ENCODE results near the gene AIRE. TPM values are rescaled to one million over a fixed set of nuclear protein-coding genes. Genes with fewer than 3 reads are reported as not detected.
A peak's percentile ranks its signal among the peaks of the same experiment; 100 is the strongest.

AIRE gene
- total and polyA plus RNA-seq, 12 donors, result 0.06 to 1.1 (median 0.09) TPM; not detected in 8

DNA sequence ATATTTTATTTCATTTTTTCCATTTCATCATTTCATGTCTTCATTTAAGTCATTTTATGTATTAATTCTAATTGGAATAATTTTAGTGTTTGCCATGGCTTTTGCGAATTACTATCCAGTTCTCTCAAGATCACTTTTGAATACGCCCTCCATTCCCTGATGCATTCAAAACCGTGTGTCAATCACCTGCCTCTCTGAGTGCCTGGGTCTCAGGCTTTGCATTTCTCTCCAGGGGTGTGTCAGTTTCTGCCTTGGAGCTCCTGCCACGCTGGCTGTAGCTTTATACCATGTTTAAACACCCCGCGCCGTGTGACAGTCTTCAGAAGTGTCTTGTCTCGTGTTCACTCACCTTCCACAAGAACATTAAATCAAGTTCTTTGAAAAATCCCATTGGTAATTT is 16.6 kb upstream of the AIRE start:
- Histone ChIP-seq H3K27ac (no peak overlapping the region), H3K4me3 (no peak overlapping the region), H3K36me3 (replicated peaks in 1 of 2) (no peaks in the 10 kb centered on the region), H3K4me1 (replicated peaks in 1 of 2) (no peaks in the 10 kb centered on the region), H3K9me3 (replicated peaks in 1 of 3) (no peaks in the 10 kb centered on the region), H3K27me3 (no peaks in the 10 kb centered on the region)
- DNase-seq, result no peak
- intact Hi-C loops (cut with DNase I), result no loop called here
- TF ChIP-seq, protein P1, sequence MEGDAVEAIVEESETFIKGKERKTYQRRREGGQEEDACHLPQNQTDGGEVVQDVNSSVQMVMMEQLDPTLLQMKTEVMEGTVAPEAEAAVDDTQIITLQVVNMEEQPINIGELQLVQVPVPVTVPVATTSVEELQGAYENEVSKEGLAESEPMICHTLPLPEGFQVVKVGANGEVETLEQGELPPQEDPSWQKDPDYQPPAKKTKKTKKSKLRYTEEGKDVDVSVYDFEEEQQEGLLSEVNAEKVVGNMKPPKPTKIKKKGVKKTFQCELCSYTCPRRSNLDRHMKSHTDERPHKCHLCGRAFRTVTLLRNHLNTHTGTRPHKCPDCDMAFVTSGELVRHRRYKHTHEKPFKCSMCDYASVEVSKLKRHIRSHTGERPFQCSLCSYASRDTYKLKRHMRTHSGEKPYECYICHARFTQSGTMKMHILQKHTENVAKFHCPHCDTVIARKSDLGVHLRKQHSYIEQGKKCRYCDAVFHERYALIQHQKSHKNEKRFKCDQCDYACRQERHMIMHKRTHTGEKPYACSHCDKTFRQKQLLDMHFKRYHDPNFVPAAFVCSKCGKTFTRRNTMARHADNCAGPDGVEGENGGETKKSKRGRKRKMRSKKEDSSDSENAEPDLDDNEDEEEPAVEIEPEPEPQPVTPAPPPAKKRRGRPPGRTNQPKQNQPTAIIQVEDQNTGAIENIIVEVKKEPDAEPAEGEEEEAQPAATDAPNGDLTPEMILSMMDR (IDR thresholded peaks at IDR 0.05), result no peak
- TF ChIP-seq POLR2A (IDR thresholded peaks at IDR 0.05), result no peak
- WGBS, 4 donors, result 73 to 83% (median 74%) methylated on average over 8 of the region's 8 CpGs

DNA sequence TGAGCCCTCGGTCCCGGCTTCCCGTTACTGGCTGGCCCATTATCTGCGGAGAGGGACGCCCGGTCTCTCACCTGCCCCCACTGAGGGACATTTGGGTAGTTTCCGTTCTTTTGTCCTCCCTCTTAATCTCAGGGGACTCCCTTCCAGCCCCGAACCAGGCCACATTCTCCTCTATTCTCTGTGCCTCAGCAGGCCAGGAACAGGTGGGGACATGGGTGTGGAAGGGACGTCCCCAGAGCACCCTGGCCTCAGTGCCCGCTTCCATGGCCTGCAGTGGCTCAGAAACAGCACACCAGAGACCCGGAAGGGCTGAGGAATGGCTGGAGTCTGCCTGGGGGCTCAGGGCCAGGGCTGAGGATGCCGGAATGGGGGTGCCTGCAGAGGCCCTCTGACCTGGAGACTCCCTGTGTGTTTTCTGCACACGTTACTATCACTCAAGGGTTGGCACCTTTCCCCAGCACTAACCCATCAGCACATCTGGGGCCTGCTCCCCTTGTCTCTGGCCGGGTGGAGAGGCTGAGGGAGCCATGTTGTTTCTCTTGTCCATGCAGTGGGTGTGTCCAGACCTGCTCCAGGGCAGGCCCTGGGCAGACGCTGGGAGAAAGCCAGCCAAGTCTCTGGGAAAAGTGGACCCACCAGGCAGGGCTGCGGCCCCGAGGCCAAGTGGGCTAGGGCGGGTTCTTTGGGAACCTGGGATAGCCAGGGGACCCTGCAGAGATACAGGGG is 14.0 kb upstream of the AIRE start:
- intact Hi-C loops (cut with DNase I), result no loop called here

DNA sequence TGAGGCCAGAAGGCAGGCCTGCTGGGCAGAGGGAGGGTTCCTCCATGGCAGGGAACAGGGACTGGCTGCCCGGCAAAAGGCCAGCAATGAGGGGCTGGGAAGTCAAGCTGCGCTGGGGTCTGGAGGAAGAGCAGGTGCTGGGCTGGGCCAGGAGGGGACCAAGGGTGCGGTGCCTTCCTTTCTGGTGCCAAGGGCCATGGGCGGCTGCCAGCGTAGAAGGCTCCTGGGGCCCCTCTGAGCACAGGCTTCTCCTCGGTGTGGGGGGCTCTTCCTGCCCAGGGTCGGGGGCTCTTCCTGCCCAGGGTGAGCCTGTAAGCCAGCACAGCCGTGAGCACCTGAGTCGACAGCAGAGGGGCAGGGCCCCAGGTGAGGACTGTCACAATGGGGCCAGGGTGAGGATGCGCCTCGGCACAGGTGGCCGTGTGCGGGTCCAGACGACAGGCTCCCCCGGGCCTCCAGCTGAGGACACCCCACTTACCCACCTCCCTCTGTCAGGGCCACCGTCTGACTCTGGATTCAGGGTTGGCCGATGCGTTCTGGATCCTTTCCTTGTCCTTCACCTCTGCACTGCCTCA is 13.3 kb upstream of the AIRE start:
- Histone ChIP-seq H3K9me3 (replicated peaks in 1 of 3) (no peaks in the 10 kb centered on the region), H3K4me1 (replicated peaks in 1 of 2) (no peaks in the 10 kb centered on the region), H3K27ac (no peak overlapping the region), H3K36me3 (replicated peaks in 1 of 2) (no peaks in the 10 kb centered on the region), H3K4me3 (no peak overlapping the region), H3K27me3 (no peaks in the 10 kb centered on the region)
- 80 to 86% (median 83%) methylated on average over 11 to 18 of the region's 18 CpGs for WGBS, 4 donors
- intact Hi-C loops (cut with DNase I), result no loop called here
- DNase-seq, result no peak
- TF ChIP-seq, protein P1 (IDR thresholded peaks at IDR 0.05), result no peak
- TF ChIP-seq POLR2A (IDR thresholded peaks at IDR 0.05), result no peak

More for the DNA sequence above, 14.0 kb upstream of the AIRE start:
- DNase-seq, result no peak
- Histone ChIP-seq H3K27me3 (no peaks in the 10 kb centered on the region), H3K4me3 (no peak overlapping the region), H3K9me3 (replicated peaks in 1 of 3) (no peaks in the 10 kb centered on the region), H3K36me3 (replicated peaks in 1 of 2) (no peaks in the 10 kb centered on the region), H3K4me1 (replicated peaks in 1 of 2) (no peaks in the 10 kb centered on the region), H3K27ac (no peak overlapping the region)
- 82 to 89% (median 84%) methylated on average over 13 to 18 of the region's 18 CpGs for WGBS, 4 donors
- TF ChIP-seq POLR2A (IDR thresholded peaks at IDR 0.05), result no peak
- TF ChIP-seq, protein P1 (IDR thresholded peaks at IDR 0.05), result no peak

DNA sequence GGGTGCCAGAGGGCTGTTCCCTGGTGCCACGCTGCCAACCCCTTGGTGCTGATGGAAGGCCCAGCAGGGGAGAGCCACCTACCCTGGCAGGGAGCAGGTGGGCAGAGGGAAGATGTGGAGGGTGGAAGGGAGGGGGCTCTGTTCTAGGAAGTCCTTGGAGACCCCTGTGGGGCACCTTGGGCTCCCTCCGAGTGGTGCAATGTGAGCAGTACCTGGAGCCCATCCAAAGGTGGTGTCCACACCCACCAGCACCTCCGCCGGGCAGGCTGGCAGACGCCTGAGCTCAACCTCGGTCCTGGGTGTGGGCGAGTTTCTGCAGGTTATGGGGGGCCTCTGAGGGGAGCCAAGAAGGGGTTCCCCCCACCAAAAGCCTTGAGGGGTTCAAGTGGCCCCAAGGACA is 12.6 kb upstream of the AIRE start:
- H3K36me3 ChIP-seq (replicated peaks in 1 of 2), result no peaks in the 10 kb centered on the region
- no peaks in the 10 kb centered on the region for H3K4me1 ChIP-seq (replicated peaks in 1 of 2)
- H3K4me3 ChIP-seq, result no peak overlapping the region
- peak in 1 of 7 donors; percentile 6 for DNase-seq
- no peak overlapping the region for H3K27ac ChIP-seq
- no peaks in the 10 kb centered on the region for H3K9me3 ChIP-seq (replicated peaks in 1 of 3)
- 80 to 88% (median 84%) methylated on average over 1 to 7 of the region's 7 CpGs for WGBS, 4 donors
- H3K27me3 ChIP-seq, result no peaks in the 10 kb centered on the region
- intact Hi-C loops (cut with DNase I), result no loop called here
- TF ChIP-seq POLR2A (IDR thresholded peaks at IDR 0.05), result no peak
- TF ChIP-seq, protein P1 (IDR thresholded peaks at IDR 0.05), result no peak

All from adrenal gland (tissue), 12 donors.